OCI-LY1 (cell line): ENCODE results near the gene GAS2L1.

Experiments used
- H2AFZ ChIP-seq: fragments of 200-600 bp; sonication (generic), shearing (Covaris generic); 2 replicates; pipeline ENCODE4 v1.6.0; 2014; ENCODE audit warnings: antibody characterized with exemption, mild to moderate bottlenecking, low read length
- H3F3A ChIP-seq: fragments of 200-600 bp; sonication (generic), shearing (Covaris generic); 2 replicates; pipeline ENCODE4 v1.6.0; 2014; ENCODE audit warnings: mild to moderate bottlenecking, antibody characterized with exemption, low read length, moderate library complexity; ENCODE audit not compliant: insufficient read depth
- H3K27ac ChIP-seq: fragments of 200-600 bp; sonication (generic); 2 replicates; pipeline ENCODE4 v1.5.1; 2014; ENCODE audit warnings: low read length, mixed run types, mild to moderate bottlenecking, low read depth; ENCODE audit not compliant: poor library complexity, severe bottlenecking
- H3K27me3 ChIP-seq: fragments of 200-600 bp; sonication (generic); 2 replicates; pipeline ENCODE4 v1.6.0; 2014; ENCODE audit warnings: antibody characterized with exemption, mild to moderate bottlenecking, low read length, moderate library complexity; ENCODE audit not compliant: insufficient read depth
- H3K36me3 ChIP-seq: fragments of 200-600 bp; sonication (generic); 2 replicates; pipeline ENCODE4 v1.6.1; 2014; ENCODE audit warnings: mild to moderate bottlenecking, antibody characterized with exemption, low read length, moderate library complexity, mixed read lengths; ENCODE audit not compliant: insufficient read depth
- H3K4me1 ChIP-seq: fragments of 200-600 bp; sonication (generic); 2 replicates; pipeline ENCODE4 v1.5.1; 2014; ENCODE audit warnings: mild to moderate bottlenecking, low read length, moderate library complexity; ENCODE audit not compliant: insufficient read depth, severe bottlenecking
- H3K4me2 ChIP-seq: fragments of 200-600 bp; sonication (generic), shearing (Covaris generic); 2 replicates; pipeline ENCODE4 v1.6.1; 2014; ENCODE audit warnings: low read length
- H3K4me3 ChIP-seq: fragments of 200-600 bp; sonication (generic); 2 replicates; pipeline ENCODE4 v1.5.1; 2014; ENCODE audit warnings: low read length, low read depth, mild to moderate bottlenecking, mixed read lengths; ENCODE audit not compliant: poor library complexity, severe bottlenecking
- H3K79me2 ChIP-seq: fragments of 200-600 bp; shearing (Covaris generic); 2 replicates; pipeline ENCODE4 v1.6.1; 2016; ENCODE audit warnings: mixed run types, low read length, mixed read lengths; ENCODE audit not compliant: insufficient read depth
- H3K9ac ChIP-seq: fragments of 200-600 bp; sonication (generic), shearing (Covaris generic); 2 replicates; pipeline ENCODE4 v1.6.1; 2014; ENCODE audit warnings: mild to moderate bottlenecking, low read length, mixed read lengths
- H3K9me2 ChIP-seq: fragments of 200-600 bp; sonication (generic), shearing (Covaris generic); 2 replicates; pipeline ENCODE4 v1.6.1; 2014; ENCODE audit warnings: low read depth, mild to moderate bottlenecking, low read length, mixed read lengths
- H3K9me3 ChIP-seq: fragments of 200-600 bp; shearing (Covaris generic); 2 replicates; pipeline ENCODE4 v1.6.1; 2014; ENCODE audit warnings: low read length, mixed read lengths
- H4K20me1 ChIP-seq: fragments of 200-600 bp; sonication (generic), shearing (Covaris generic); 2 replicates; pipeline ENCODE4 v1.6.0; 2016; ENCODE audit warnings: mild to moderate bottlenecking, low read length; ENCODE audit not compliant: insufficient read depth
- CTCF ChIP-seq: fragments of 200-600 bp; sonication (generic), shearing (Covaris generic); IDR thresholded peaks from 2 replicates; pipeline ENCODE4 v1.5.1; 2017; ENCODE audit warnings: mild to moderate bottlenecking, antibody characterized with exemption, low read length, moderate library complexity, mixed read lengths
- EZH2 ChIP-seq: fragments of 200-600 bp; sonication (generic), shearing (Covaris generic); IDR thresholded peaks from 2 replicates; pipeline ENCODE4 v1.8.0; 2017; ENCODE audit warnings: borderline replicate concordance, mixed run types, mild to moderate bottlenecking, antibody characterized with exemption, low read length, moderate library complexity, mixed read lengths

GAS2L1 gene

GRCh38 chr22:29292379-29292778 lies 14.1 kb upstream of the GAS2L1 start:
- H3K79me2 ChIP-seq: no peaks in the 10 kb centered on the region
- TF ChIP-seq EZH2 (no peak), CTCF (no peak)
- peaks cover 100% of the 10 kb centered on the region for H3K36me3 ChIP-seq
- H3K27me3 ChIP-seq: no peaks in the 10 kb centered on the region
- H3K27ac ChIP-seq: no peak overlapping the region
- 0 out of 2 replicates have a peak, but pooled peaks cover 2% of the 10 kb centered on the region for H4K20me1 ChIP-seq
- no peaks in the 10 kb centered on the region for H3K9me2 ChIP-seq
- H3K9me3 ChIP-seq: no peaks in the 10 kb centered on the region
- peaks cover 5% of the 10 kb centered on the region; the same call in 1 of the 2 replicates for H3F3A ChIP-seq
- no peak overlapping the region for H3K4me2 ChIP-seq
- H3K4me1 ChIP-seq: no peaks in the 10 kb centered on the region
- no peak overlapping the region for H2AFZ ChIP-seq
- no peak overlapping the region for H3K9ac ChIP-seq
- no peak overlapping the region for H3K4me3 ChIP-seq

GRCh38 chr22:29298641-29299040 lies 7.8 kb upstream of the GAS2L1 start:
- Histone ChIP-seq H3K4me3 (no peak overlapping the region), H3F3A (no peaks in the 10 kb centered on the region), H3K4me1 (no peaks in the 10 kb centered on the region), H3K4me2 (no peak overlapping the region), H3K36me3 (peaks cover 76% of the 10 kb centered on the region), H3K27me3 (no peaks in the 10 kb centered on the region), H2AFZ (no peak overlapping the region), H3K27ac (no peak overlapping the region), H3K9me2 (no peaks in the 10 kb centered on the region), H3K9ac (no peak overlapping the region), H3K79me2 (no peaks in the 10 kb centered on the region), H3K9me3 (no peaks in the 10 kb centered on the region), H4K20me1 (no peaks in the 10 kb centered on the region)
- TF ChIP-seq EZH2 (no peak), CTCF (no peak)

- Histone ChIP-seq H3K27ac (no peak overlapping the region), H3K79me2 (no peaks in the 10 kb centered on the region), H3K27me3 (no peaks in the 10 kb centered on the region), H3K36me3 (peaks cover 69% of the 10 kb centered on the region), H3K9me2 (no peaks in the 10 kb centered on the region), H3K4me2 (no peak overlapping the region), H3F3A (no peaks in the 10 kb centered on the region), H3K4me1 (no peaks in the 10 kb centered on the region), H3K9me3 (no peaks in the 10 kb centered on the region), H2AFZ (no peak overlapping the region), H3K9ac (no peak overlapping the region), H3K4me3 (no peak overlapping the region), H4K20me1 (no peaks in the 10 kb centered on the region)
- TF ChIP-seq EZH2: no peak
- TF ChIP-seq CTCF: no peak
Measured at GRCh38 chr22:29299136-29299900, 7.1 kb upstream of the GAS2L1 start.
